H1 (cell line): ENCODE measurements around the gene VAV2. TPM values are rescaled to one million over a fixed set of nuclear protein-coding genes. Genes with fewer than 3 reads are reported as not detected.

ENCODE experiments used
- ATF2 ChIP-seq: IDR thresholded peaks from 2 replicates; pipeline ENCODE4 v1.6.1; 2012; ENCODE audit warnings: low read length, inconsistent platforms
- CBX5 ChIP-seq: fragments of 300-800, 300-1000 bp; sonication (generic); IDR thresholded peaks from 2 replicates; pipeline ENCODE4 v1.7.1; 2016; ENCODE audit warnings: antibody characterized with exemption, low read length, low read depth
- POLR2AphosphoS5 ChIP-seq: IDR thresholded peaks from 2 replicates; pipeline ENCODE4 v1.6.1; 2011; ENCODE audit warnings: low read depth, low read length
- SRF ChIP-seq: IDR thresholded peaks from 2 replicates; pipeline ENCODE4 v1.6.1; 2011; ENCODE audit warnings: mild to moderate bottlenecking, low read depth, low read length, moderate library complexity
- polyA plus RNA-seq, 7 experiments: library from polyadenylated mRNA; depleted of rRNA in 3 of 7; stranded (reverse) in 5 of 7; unstranded in 2 of 7; fragments of >200 nt in 5 of 7; fragments of 200-250 nt in 2 of 7; gene quantifications; 1 replicate in 5 of 7; 2 replicates in 1 of 7; 4 replicates in 1 of 7; pipeline versions ENCODE4 v1.2.1 to v1.2.3, GENCODE V29; 2011 to 2013; ENCODE audit warnings: missing spikeins in 2 of 7, mixed read lengths in 2 of 7
- total RNA-seq: library from RNA; stranded (reverse); fragmentation: NEBNext Ultra II Directional; extraction: Animal tissue kit (Norgen Biotek cat#: 25700); gene quantifications from 2 replicates; pipeline ENCODE4 v1.2.1, GENCODE V29; 2021

VAV2 gene
- total and polyA plus RNA-seq, 2 of the 8 experiments (the other 6 are each of a cell fraction or from before 2014, with no cell fraction given), result 13.6 to 37.6 TPM

DNA sequence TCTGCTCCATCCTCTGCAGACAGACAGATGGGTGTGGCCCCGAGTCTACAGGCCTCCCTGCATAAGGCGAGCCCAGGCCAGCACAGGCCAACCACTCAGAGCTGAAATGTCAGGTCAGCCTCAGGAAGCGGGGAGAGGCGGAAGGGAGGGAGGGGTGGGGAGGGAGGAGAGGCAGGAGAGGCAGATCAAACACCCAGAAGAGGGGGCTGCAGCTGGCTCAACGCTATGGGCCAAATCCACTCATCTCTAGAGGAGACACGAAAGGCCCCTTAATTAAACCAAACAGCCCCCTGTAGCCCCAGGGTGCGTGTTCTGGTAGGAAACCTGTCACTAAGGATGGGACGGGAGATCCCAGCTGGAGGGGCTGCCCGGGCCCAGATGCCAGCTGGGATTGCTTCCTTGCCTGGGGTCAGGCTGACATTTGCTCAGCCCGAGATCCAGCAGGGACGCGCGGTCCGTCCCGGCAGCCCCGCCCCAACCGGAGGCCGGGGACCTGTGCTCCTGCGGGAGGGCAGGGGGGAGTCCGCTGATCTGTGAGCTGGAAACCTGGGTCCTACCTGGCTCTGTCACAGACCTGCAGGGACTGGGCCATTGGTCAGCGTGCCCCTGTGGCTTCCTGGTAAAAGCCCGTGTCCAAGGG lies 156.7 kb downstream of the VAV2 start (continued):
- TF ChIP-seq POLR2AphosphoS5 (no peak), SRF (no peak), CBX5 (no peak), ATF2 (no peak)
